Loucy (cell line): ENCODE data around the gene FANK1.
"Not testable (repeated sequence)": the region's sequence is repeated elsewhere in the genome, so short reads cannot be mapped to it uniquely, and the experiment has no call there.

ENCODE experiments used
- H2AFZ ChIP-seq: fragments of 200-600 bp; sonication (generic); 2 replicates; pipeline ENCODE4 v1.6.0; 2016; ENCODE audit warnings: antibody characterized with exemption, mild to moderate bottlenecking, low read length, moderate library complexity
- H3F3A ChIP-seq: fragments of 200-600 bp; 2 replicates; pipeline ENCODE4 v1.6.0; 2016; ENCODE audit warnings: antibody characterized with exemption, low read depth, mild to moderate bottlenecking
- H3K27me3 ChIP-seq: fragments of 200-600 bp; sonication (generic); 2 replicates; pipeline ENCODE4 v1.6.1; 2014; ENCODE audit warnings: low read length, mild to moderate bottlenecking; ENCODE audit not compliant: insufficient read depth, poor library complexity, severe bottlenecking
- H3K36me3 ChIP-seq: fragments of 200-600 bp; sonication (generic); 2 replicates; pipeline ENCODE4 v1.6.1; 2016; ENCODE audit warnings: low read length; ENCODE audit not compliant: insufficient read depth
- H3K4me1 ChIP-seq: fragments of 200-600 bp; sonication (generic); 2 replicates; pipeline ENCODE4 v1.5.1; 2014; ENCODE audit warnings: low read length, mild to moderate bottlenecking; ENCODE audit not compliant: insufficient read depth, poor library complexity, severe bottlenecking
- H3K4me2 ChIP-seq: fragments of 200-600 bp; sonication (generic); 2 replicates; pipeline ENCODE4 v1.6.0; 2014; ENCODE audit warnings: antibody characterized with exemption, low read length, low read depth, mild to moderate bottlenecking; ENCODE audit not compliant: poor library complexity, severe bottlenecking
- H3K4me3 ChIP-seq: fragments of 200-600 bp; sonication (generic); 2 replicates; pipeline ENCODE4 v1.5.1; 2014; ENCODE audit warnings: low read length, mild to moderate bottlenecking, mixed read lengths; ENCODE audit not compliant: poor library complexity, severe bottlenecking
- H3K79me2 ChIP-seq: fragments of 200-600 bp; sonication (generic); 2 replicates; pipeline ENCODE4 v1.6.1; 2014; ENCODE audit warnings: low read length; ENCODE audit not compliant: insufficient read depth
- H3K9ac ChIP-seq: fragments of 200-600 bp; sonication (generic); 2 replicates; pipeline ENCODE4 v1.6.0; 2014; ENCODE audit warnings: mild to moderate bottlenecking, low read depth, low read length, moderate library complexity; ENCODE audit not compliant: poor library complexity, severe bottlenecking
- H3K9me2 ChIP-seq: fragments of 200-600 bp; sonication (generic); replicated peaks from 2 replicates; pipeline ENCODE4 v1.6.1; 2016; ENCODE audit warnings: low read depth, low read length, mixed read lengths
- H3K9me3 ChIP-seq: fragments of 200-600 bp; sonication (generic); 2 replicates; pipeline ENCODE4 v1.6.1; 2014; ENCODE audit warnings: mild to moderate bottlenecking, antibody characterized with exemption, low read length, low read depth; ENCODE audit not compliant: insufficient read depth
- H4K20me1 ChIP-seq: fragments of 200-600 bp; sonication (generic); 2 replicates; pipeline ENCODE4 v1.6.0; 2014; ENCODE audit warnings: antibody characterized with exemption, low read length, mild to moderate bottlenecking; ENCODE audit not compliant: insufficient read depth, poor library complexity, severe bottlenecking
- CTCF ChIP-seq: fragments of 200-600 bp; sonication (generic); conservative IDR thresholded peaks from 2 replicates; pipeline ENCODE4 v1.5.1; 2014; ENCODE audit warnings: mild to moderate bottlenecking, antibody characterized with exemption, low read length
- EZH2phosphoT487 ChIP-seq: fragments of 200-600 bp; IDR thresholded peaks from 2 replicates; pipeline ENCODE4 v1.6.1; 2018; ENCODE audit warnings: antibody characterized with exemption, mild to moderate bottlenecking, moderate library complexity, borderline replicate concordance

FANK1 gene

GRCh38 chr10:125916977-125917376, 20.6 kb downstream of the FANK1 start:
- Histone ChIP-seq H2AFZ (no peak overlapping the region), H3K9ac (no peak overlapping the region), H3K27me3 (no peaks in the 10 kb centered on the region), H3K4me2 (no peak overlapping the region), H3K4me1 (no peaks in the 10 kb centered on the region), H3K9me2 (no peaks in the 10 kb centered on the region), H4K20me1 (no peaks in the 10 kb centered on the region), H3K36me3 (no peaks in the 10 kb centered on the region), H3K4me3 (no peak overlapping the region), H3K9me3 (no peaks in the 10 kb centered on the region; the same call in 1 of the 2 replicates), H3F3A (no peaks in the 10 kb centered on the region), H3K79me2 (no peaks in the 10 kb centered on the region)
- TF ChIP-seq EZH2phosphoT487 (no peak), CTCF (no peak)

GRCh38 chr10:125917704-125918361, 21.5 kb downstream of the FANK1 start:
- not testable (repeated sequence) for H3K4me3 ChIP-seq, H3K9me2 ChIP-seq, H3K27me3 ChIP-seq, H3F3A ChIP-seq, H3K4me2 ChIP-seq, H3K36me3 ChIP-seq, H3K9ac ChIP-seq, H3K9me3 ChIP-seq, H3K79me2 ChIP-seq, H3K4me1 ChIP-seq, H4K20me1 ChIP-seq, H2AFZ ChIP-seq

DNA sequence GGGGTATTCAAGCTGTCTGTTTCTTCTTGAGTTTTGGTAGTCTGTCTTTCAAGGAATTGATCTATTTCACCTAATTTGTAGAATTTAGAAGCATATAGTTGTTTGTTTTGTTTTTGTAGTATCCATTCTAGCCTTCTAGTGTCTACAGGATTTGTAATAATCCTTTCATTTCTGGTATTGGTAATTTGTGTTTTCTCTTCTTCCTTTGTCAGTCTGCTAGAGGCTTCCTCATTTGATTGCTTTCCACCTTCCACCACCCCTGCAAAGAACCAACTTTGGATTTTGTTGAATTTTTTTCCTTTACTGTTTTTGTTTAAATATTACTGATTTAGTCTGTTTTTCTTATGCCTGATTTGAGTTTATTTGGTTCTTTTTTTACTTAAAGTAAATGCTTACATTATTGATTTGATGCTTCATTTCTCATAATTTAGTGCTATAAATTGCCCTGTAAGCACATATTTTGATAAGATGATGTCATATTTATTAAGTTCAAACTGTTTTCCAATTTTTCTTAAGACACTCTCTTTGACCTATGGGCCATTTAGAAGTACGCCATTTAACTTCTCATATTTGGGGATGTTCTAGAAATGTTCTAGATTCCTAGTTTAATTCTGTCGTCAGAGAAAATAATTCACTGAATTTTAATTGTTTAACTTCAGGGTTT, 25.4 kb downstream of the FANK1 start:
- not testable (repeated sequence) for H4K20me1 ChIP-seq, H3K36me3 ChIP-seq, H3K9me2 ChIP-seq, H3K4me1 ChIP-seq, H2AFZ ChIP-seq, H3F3A ChIP-seq, H3K27me3 ChIP-seq, H3K4me3 ChIP-seq, H3K9me3 ChIP-seq, H3K9ac ChIP-seq, H3K79me2 ChIP-seq, H3K4me2 ChIP-seq

DNA sequence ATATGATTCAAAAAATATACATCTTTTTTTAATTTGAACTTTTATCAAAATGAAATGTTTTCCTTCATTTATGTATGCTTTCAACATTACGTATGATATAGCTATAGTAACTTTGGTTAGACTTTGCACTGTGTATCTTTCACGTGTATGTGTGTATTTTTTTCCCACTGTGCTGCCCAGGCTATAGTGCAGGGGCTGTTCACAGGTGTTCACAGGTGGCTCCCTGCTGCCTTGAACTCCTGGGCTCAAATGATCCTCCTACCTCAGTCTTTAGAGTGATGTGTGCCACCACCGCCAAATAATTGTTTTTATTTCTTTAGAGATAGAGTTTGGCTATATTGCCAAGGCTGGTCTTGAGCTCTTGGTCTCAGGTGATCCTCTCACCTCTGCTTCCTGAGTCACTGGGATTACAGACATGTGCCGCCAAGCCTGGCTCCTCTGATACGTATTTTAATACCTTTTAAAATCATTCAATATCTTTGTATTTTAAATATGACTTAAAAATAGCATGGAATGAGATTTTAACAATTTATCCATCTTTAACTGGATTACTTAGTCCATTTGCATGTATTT, 29.0 kb downstream of the FANK1 start:
- TF ChIP-seq CTCF (no peak), EZH2phosphoT487 (no peak)
- Histone ChIP-seq H3K9ac (no peak overlapping the region), H4K20me1 (no peaks in the 10 kb centered on the region), H3K4me2 (no peak overlapping the region), H3K79me2 (no peaks in the 10 kb centered on the region), H3K4me1 (no peaks in the 10 kb centered on the region), H3K36me3 (no peaks in the 10 kb centered on the region), H3K27me3 (no peaks in the 10 kb centered on the region), H3K9me2 (no peaks in the 10 kb centered on the region), H3F3A (no peaks in the 10 kb centered on the region), H3K4me3 (no peak overlapping the region), H2AFZ (no peak overlapping the region), H3K9me3 (no peaks in the 10 kb centered on the region)
